Stimulated activated CD8-positive, alpha-beta memory T cell treated with anti-CD3 and anti-CD28 coated beads, Interleukin-7, amount 100 ng/mL, for 1 hour (primary cell): Measurements from ENCODE around the gene KBTBD3.
A peak's percentile ranks its signal among the peaks of the same experiment; 100 is the strongest.

Source experiments
- DNase-seq, 2 donors: peaks; one replicate each; pipeline ENCODE4 v3.0.0-alpha.2; 2020; ENCODE audit warnings: low read depth in 2 of 2

Gene KBTBD3

DNA sequence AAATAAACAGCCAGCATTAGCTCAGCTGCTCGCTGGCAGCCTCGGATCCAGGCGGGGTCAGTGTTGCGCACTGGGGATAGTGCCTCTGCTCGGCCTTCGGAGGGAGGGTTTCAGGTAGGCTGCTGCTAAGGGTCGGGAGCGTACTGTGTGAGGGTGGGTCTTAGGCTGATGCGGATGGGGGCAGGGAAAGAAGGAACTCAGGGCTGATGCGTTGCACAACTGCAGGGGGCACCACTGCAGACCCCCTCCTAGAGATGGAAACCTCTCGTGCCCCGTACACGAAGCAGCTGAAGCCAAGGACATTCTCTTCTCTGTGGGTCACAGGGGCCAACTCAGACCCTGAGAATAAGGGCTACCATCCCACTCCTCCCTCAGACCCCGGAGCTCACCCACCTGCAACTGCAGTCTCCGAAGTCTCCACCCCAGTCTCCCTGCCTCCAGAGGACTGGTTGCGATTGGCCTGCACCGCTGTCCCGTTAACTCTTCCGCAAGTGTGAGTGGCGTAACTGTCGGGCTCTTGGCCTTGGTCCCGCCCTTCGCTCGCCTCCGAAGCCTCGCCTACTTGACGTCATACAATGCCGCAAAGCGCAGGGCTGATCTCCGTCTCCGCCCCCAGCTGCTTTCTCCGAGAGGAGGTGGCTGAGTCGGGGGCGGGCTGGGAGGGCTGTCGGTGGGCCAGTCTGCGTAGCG is at the start of gene KBTBD3:
Gene KBTBD3, minus strand, starts transcription at position 429 of the 690 bp plus-strand sequence. CDS start 18,250 bp downstream, outside the sequence.
- DNase-seq, result peak; percentile 94 to 97

GRCh38 chr11:106121570-106122320 is 44.6 kb upstream of the KBTBD3 start:
- no peak for DNase-seq

- no peak for DNase-seq
Observed at GRCh38 chr11:106105986-106106385, 28.8 kb upstream of the KBTBD3 start.

DNA sequence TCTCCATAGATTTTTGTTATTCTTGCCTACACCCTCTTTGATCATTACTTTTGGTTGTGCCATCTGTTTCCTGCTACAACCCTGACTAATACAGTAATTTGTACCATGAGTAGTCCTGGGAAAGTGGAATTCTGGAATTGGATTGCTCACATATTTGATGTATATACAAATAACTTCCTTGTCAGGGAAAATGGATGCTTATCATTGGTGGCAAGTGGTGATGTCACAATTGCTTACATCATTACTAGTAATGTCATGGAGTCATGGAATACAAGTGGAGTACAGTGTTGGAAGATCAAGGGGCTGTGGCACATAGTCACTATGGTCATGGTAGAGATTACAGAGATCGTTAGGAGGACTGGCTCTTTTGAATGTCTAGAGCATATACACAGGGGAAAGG is 24.7 kb upstream of the KBTBD3 start:
- DNase-seq, result no peak

DNA sequence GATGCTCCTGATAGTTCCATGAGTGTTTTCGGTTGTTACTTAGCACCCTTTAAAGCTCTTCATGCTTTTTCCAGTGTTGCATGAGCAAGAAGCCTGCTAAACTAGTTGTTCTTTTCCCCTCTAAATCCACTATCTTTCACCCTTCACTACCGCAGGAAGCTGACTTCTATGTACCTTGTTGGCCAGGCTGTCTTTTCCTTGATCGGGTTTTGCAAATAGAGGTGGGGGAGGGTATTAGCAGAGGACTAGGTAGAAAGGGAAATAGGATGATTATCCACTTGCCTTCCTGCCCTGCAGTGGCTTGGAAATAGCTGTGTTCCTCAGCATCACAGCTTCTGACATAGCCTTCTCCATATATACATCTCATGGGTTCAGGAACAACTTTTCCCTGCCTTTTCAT is 24.2 kb upstream of the KBTBD3 start:
- no peak for DNase-seq

GRCh38 chr11:106098893-106099553 is 21.9 kb upstream of the KBTBD3 start:
- no peak for DNase-seq

GRCh38 chr11:106092446-106092845 is 15.3 kb upstream of the KBTBD3 start:
- DNase-seq, result no peak

DNA sequence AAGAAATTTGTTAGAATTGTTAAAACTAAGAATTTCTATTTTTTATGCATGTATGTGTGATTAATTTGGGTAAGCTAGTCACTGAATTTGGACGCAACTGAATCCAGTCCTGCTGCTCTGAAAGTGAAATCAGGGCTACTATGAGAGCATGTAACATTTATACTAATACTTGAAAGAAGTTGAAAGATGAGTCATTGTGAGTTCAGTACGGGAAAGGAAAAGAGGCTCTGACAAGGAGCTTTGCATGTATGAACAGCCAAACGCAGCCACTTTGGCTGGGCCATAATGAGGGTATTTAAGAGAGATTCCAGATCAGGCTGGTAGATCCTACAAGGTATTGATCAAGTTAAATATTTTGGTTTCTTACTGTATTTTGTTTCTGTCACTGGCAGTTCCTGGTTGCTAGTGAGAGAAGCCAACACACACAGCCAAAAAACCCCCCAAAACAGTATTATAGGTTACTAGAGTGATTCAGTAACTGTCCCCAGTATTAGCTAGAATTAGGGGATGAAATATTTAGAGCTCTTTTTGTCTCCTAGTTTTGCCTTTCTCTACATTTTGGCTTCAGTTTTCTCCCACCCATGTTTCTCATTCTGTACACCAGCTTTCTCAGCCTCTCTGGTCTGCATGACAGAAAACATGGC is 14.5 kb upstream of the KBTBD3 start:
- DNase-seq, result no peak

DNA sequence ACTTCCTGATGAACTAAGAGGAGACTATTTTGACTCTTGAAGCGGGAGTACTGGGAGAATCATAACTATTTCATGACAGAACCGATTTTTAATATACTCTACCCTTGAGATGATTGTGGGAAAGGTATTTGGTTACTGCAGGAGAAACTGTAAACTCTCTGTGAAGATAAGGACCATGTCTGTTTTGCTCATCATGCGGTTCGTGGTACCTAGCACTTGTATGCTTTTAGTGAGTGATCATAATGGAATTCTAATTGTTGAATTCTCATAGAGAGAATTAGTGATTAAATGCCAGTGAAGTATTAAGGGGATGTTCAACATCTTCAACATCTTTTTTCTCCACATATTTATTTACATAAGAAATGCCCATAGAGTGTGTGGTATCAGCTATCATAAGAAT is 11.7 kb upstream of the KBTBD3 start:
- DNase-seq, result no peak

DNA sequence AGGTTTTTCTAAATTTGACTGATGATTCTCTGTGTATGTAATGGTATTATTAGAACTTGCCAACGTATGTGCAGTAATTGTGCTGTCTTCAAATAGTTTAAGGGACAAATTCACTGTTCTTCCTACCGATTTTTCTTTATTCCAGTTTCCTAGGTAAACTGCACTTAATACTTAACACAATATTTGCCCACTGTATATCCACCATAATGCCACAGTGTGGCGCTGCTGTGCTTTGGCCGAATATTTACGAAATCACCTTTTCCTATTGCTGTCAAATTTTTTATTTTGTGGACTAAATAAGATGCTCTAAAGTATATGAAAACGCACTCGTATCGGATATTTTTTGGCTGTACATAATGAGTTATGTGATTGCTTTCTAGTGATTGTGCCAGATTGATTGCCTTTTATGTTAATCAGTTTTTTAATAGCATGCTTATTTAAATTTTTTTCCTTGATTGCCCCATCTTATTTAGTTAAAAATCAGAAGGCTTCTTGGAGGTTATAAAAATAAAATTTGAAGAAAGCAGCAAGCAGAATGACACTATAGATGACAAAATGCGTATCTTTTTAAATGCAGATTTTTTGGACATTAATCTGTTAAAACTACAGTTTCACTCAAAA is 10.8 kb upstream of the KBTBD3 start:
- no peak for DNase-seq

GRCh38 chr11:106086850-106087249 is 9.7 kb upstream of the KBTBD3 start:
- no peak for DNase-seq

DNA sequence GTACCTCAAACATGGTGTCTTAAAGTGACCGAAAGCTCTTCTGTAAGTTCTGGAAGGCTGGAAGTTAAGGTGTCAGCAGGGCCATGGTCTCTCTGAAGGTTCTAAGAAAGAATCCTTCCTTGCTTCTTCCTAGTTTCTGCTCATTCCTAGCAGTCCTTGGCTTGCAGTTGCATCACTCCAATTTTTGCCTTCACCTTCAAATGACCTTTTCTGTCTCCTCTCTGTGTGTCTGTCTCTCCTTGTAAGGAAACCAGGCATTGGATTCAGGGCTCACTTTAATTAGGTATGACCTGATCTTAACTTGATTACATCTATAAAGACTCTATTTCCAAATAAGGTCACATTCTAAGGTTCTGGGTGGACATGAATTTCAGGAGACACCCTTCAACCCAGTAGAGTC is 9.0 kb upstream of the KBTBD3 start:
- DNase-seq, result no peak

DNA sequence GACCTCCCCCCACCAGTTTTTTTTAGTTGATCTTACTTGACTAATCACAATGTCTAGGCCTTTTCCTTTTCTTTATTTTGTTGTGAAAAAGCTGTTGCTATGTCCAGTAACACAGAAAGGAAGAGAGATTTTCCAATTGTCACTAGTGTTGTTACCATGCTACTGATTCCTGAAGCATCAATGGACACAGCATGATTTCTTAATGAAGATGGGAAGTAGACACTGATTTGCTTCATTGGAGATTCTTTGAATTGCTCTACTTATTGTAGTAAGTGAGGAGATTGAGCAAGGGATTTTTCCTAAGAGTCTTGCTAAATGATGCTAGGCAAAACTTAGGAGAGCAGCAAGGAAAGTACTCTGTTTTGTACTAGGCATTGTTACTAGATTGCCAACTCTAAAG is 4.9 kb upstream of the KBTBD3 start:
- no peak for DNase-seq

DNA sequence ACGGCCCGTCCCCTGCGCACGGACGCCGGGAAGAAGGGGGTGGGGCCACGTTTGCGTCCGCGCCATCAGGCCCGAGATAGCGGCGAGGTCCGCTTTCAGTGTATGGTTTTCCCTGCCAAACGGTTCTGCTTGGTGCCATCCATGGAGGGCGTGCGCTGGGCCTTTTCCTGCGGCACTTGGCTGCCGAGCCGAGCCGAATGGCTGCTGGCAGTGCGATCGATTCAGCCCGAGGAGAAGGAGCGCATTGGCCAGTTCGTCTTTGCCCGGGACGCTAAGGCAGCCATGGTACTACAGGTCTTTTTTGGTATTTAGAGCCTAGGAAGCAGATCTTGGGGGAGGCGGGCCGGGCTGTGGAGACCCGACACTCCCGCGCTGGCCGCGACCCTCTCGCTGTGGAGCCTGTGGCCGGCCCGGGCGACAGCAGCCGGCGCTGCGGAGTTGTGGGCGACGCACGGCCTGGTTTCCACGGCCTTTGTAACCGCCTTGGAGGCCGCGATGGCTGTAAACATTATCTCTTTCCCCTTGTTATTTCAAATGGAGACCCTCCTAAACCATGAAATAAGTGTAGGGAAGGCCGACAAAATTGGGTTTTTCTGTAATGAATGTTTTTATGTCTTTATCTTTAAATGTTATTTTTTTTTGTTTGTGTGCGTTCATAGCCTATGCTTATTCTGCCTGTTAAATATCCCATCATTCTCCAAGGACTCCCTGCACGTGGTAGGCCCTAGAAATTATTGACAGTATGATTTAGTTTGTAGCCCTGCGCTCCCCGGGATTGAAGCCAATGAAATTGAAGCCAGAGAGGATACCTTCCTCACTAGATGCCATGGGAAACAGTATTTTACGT is 685 bp upstream of the KBTBD3 start, which contains the start of gene AASDHPPT:
Gene AASDHPPT, plus strand, starts transcription at position 54 of the 847 bp plus-strand sequence. Its CDS starts 49 bp downstream, at position 103.
- no peak for DNase-seq

GRCh38 chr11:106076171-106076918 is 802 bp downstream of the KBTBD3 start:
- DNase-seq, result no peak

DNA sequence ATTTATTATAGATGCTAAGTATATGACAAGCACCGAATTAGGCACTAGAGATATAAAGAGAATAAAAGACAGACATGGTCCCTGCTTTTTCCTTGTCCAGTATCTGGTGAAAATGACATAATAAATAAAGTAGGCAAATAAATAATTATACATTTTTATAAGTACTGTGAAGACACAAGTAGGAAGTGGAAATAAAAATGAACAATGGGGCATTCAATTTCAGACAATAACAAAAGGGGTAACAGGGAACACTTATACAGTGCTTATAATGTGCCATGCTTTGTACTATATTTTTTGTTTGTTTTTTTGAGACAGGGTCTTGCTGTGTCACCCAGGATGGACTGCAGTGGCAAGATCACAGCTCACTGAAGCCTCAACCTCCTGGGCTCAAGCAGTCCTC is 4.3 kb downstream of the KBTBD3 start:
- DNase-seq, result no peak

DNA sequence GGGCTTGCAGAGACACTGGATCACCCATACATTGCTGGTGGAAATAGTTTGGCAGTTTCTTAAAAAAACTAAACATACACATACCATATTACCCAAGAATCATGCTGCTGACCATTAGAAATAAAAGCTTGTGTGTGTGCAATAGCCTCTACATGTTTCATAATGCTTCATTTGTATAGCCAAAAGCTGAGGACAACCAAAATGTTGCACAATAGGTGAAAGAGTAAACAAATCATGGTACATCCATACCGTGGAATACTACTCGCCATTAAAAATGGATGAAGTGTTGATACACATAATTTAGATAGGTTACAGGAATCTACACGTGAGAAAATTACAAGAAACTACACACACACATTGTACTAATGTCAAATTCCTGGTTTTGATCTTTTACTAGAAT is 6.5 kb downstream of the KBTBD3 start:
- DNase-seq, result no peak

- no peak for DNase-seq
Observed at GRCh38 chr11:106063009-106063408, 14.1 kb downstream of the KBTBD3 start.

- DNase-seq, result no peak
Observed at GRCh38 chr11:106061954-106062949, 14.9 kb downstream of the KBTBD3 start.
